Endothelial cell of hepatic sinusoid (primary cell): Measurements from ENCODE around the gene SNED1.

Source experiments
- in situ Hi-C: cut with HindIII; loops from 2 replicates; pipeline ENCODE4 v1.10.0; 2017; ENCODE audit warnings: low sequenced_read_pairs

The SNED1 gene

DNA sequence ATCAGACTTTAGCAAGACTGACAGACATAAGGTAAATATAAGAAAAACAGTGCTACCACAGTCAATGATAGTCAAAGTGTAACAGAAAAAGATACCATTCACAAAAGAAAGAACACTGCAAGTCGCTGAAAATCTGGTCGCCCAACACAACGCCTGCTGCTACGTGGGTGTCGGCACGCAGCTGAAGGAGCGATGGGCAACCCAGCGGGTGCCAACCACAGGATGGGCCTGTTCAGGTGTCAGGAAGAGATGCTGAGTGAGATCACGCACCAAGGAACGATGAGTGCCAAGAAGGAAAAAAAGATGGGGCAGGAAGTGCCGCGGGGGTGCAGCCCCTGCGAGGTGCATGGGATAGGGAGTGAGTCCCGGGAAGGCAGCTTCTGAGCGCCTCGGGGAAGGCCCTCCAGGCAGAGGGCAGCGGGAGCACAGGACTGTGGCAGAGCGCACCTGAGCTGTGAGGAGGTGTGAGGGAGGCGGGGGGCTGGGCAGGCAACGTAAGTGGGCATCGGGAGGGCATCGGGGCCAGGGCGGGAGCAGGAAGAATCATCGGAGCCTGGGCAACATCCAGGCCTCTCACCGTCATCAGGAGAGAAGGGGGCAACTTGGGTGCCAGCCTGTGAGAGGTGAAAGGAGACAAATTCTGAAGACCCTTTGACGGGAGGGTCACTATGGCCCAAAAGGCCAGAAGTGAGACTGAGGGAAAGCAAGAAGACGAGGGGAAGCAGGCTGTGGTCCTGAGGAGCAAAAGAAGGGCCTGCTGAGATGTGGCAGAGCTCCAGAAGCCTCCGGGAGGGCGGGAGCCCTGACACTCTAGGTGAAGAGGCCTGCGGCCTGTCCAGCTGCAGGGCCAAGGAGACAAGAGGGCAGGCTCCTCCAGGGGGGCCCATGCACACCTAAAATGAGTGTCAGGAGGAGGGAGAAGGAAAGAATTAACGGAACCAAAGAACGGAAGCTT lies 118.5 kb downstream of the SNED1 start:
- in situ Hi-C loops, result loop anchor here (10.0 kb wide), 1 partner anchor 272 kb away; no protein-coding TSS in a partner anchor

DNA sequence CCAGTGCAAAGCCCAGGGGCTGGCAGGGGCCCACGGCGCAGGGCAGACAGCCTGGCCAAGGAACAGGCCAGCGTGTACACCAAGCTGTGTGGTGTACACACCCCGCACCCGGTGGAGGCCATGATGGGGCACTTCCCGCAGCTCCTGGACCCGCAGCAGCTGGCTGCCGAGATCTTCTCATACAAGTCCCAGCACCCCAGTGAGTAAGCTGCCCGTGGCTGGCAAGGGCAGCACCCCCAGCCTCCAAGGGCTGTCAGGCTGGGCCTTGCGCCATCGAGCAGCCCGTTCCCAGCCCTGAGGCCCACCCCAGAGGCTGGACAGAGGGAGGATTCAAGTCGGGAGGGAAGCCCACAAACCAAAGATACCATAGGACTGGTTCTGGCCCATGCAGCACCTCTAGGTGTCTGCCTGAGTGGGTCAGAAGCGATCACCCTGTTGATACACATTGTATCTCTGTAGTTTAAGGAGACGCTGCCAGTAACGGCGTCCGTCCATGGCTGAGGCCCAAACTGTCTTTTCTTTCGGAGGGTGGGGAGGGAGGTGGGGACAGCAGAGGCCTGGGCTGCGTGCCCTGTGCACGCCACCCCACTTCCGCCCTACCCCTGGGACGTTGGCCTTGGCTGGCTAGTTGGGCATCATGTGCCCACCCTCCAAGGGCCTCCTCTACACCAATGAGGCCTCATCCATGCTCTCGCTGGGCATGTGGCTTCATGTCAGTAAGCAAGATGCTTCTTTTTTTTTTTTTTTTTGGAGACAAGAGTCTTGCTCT lies 120.5 kb downstream of the SNED1 start:
- in situ Hi-C loops, result loop anchor here (10.0 kb wide), 1 partner anchor 274 kb away; no protein-coding TSS in a partner anchor

DNA sequence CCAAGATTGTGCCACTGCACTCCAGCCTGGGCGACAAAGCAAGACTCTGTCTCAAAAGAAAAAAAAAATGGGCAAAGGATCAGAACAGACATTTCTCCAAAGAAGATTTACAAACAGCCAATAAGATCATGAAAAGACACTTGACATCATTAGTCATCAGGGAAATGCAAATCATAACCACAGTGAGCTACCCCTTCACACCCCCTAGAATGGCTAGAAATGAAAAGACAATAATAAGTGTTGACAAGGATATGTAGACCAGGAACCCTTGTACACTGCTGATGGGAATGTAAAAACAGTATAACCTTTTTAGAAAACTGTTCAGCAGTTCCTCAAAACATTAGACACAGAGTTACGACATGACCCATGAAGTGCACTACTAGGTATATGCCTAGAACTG lies 122.0 kb downstream of the SNED1 start:
- in situ Hi-C loops, result no loop called here

GRCh38 chr2:241121008-241121407 lies 122.6 kb downstream of the SNED1 start:
- in situ Hi-C loops, result no loop called here

- in situ Hi-C loops, result no loop called here
Measured at GRCh38 chr2:241122376-241123002, 124.1 kb downstream of the SNED1 start.

GRCh38 chr2:241123816-241124536 lies 125.6 kb downstream of the SNED1 start:
- in situ Hi-C loops, result no loop called here

- in situ Hi-C loops, result no loop called here
Measured at GRCh38 chr2:241125626-241126025, 127.2 kb downstream of the SNED1 start.

- in situ Hi-C loops, result no loop called here
Measured at GRCh38 chr2:241126201-241126611, 127.8 kb downstream of the SNED1 start.

DNA sequence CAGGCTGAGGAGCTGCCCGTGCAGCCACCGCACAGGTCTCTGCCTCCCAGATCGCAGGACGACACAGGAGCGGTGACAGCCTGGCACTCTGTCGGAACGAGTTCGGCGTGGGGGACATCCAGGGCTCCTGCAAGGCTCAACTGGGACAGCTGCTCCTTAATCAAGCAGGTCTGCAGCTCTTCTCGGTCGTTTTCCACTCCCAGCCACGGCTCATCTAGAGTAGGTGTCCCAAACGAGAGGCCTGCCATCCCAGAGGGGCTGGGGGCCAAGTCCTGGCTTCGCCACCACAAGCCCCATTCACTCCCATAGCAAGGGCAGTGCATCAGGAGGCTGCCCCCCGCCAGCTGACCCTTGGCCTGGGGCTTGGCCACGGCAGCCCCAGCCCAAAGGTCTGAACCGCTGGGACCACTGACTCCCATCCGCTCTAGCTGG lies 128.4 kb downstream of the SNED1 start:
- in situ Hi-C loops, result no loop called here

- in situ Hi-C loops, result no loop called here
Measured at GRCh38 chr2:241128266-241128665, 129.8 kb downstream of the SNED1 start.

GRCh38 chr2:241129086-241129871 lies 130.9 kb downstream of the SNED1 start:
- in situ Hi-C loops, result no loop called here

DNA sequence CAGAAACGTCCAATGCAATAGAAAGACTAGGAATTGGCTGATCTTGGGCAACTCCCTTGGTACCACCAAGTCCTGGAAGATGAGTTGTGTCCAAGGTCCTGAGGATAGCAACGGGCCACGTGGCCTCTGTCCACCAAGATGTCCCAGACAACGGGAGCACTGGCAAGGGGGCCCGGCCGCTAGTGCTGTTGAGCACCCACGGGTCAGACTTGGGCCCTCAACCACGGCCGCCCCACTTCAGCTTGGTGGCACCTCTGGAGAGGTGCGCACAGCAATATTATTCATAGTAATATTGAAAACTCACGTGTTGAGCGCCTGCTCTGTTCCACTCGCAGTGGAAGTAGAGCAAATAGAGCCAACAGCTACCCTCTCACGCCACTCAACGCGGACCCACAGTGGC lies 131.9 kb downstream of the SNED1 start:
- in situ Hi-C loops, result no loop called here

- in situ Hi-C loops, result no loop called here
Measured at GRCh38 chr2:241131531-241131930, 133.1 kb downstream of the SNED1 start.

- in situ Hi-C loops, result no loop called here
Measured at GRCh38 chr2:241132538-241133435, 134.4 kb downstream of the SNED1 start.

- in situ Hi-C loops, result no loop called here
Measured at GRCh38 chr2:241133436-241133820, 135.0 kb downstream of the SNED1 start.

DNA sequence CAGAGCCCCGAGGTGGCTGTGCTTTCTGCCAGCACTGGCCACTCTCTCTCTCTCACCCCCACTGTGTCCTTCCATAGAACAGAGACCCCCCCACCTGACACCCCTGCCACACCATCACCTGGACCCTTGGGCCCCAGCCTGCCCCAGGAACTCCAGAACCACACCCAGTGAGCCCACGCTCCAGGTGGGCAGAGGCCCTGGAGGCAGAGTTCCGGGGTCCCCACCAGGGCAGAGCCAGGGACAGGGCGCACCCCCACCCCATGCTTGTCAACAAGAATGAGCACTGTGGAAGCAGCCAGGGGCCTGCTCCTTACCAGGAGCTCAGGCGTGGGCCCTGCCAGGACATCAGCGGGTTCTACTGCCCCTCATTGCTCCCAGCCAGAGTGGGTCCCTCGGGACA lies 136.3 kb downstream of the SNED1 start:
- in situ Hi-C loops, result no loop called here

GRCh38 chr2:241135737-241136136 lies 137.3 kb downstream of the SNED1 start:
- in situ Hi-C loops, result no loop called here

DNA sequence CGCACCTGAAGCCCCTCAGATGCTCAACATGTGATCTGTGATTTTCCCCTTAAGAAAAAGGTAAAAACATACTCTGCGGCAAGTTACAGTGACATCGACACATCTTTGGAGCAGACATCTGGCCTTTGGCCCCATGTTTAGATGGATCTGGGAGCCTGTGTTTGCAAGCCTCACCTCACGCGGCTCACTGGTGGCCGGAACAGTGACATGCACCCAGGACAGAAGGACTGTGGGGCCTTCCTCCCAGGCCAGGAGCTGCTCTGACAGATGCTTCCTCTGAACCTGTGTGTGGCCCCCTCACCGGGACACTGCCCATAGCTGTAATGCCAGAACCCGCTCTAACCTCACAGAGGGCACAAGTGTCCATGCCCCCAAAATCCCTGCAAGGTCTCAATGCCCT lies 137.8 kb downstream of the SNED1 start:
- in situ Hi-C loops, result no loop called here
